ENCODE results near the gene TRIM34. TPM values are rescaled to one million over a fixed set of nuclear protein-coding genes. Genes with fewer than 3 reads are reported as not detected.
"Not testable (repeated sequence)": the region's sequence is repeated elsewhere in the genome, so short reads cannot be mapped to it uniquely, and the experiment has no call there.

The TRIM34 gene
- total RNA-seq, 1 experiment from 2014 or later: 3.6 TPM

DNA sequence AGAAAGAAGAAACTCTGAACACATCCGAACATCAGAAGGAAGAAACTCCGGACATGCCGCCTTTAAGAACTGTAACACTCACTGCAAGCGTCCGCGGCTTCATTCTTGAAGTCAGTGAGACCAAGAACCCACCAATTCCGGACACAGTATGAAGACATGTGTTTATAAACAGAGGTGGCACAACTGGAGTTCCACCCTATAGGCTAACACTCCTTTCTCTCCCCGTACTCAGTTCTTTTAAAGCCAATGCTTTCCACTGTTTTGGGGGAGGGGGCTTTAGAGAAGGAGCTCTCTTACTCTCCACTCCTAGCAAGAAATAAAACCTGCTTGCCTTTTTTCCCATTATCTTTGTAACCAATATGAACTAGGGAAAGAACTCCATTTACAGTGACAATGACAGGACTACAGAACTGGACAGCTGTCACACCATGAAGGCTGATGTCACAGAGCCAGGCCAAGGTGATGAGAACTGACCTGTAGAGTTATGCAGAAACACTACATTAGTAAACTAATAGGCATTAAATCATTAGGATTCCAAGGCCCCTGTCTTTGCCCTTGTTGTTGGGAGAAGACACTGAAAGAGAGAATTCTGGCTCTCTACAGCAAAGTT is 59.3 kb downstream of the TRIM34 start:
- no peak for DNase-seq (ENCODE audit: low read depth)

DNA sequence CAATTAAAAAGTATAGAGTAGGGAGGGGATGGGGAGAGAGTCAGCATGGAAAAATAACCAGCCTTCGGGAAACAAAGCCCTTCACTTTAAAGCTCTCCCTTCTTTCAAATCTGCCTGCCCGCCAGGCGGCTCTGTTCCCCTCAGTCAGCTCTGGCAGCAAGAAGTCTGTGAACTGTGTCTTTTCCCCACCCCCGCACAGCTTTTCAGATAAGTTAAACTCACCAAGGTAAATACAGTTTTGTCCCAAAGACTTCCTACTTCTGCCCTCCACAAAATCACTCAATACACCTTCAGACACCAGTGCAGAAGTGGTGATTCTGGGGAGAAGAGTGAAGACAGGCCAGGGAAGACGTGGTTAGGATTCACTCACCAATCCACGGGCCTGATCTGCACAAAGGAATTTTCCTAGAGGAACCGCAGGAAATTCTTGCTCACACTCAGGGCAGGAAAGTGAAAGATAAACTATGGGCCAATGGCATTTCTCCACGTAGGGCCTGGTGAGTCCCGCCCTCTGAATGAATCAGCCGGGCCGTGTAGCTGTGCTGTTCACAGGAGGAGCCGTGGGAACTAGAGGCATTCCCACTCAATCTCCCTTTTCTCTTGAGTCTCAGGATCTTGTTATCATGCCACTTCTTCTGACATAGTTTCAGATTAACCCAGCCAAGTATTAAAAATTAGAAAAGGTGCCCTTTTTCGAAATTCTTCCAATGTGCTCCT is 60.0 kb downstream of the TRIM34 start, which contains the start of gene TRIM5:
TRIM5 (minus strand) TSS at position 429 of the 717 bp plus-strand sequence. CDS start 4,897 bp downstream, outside the sequence.
- peak; percentile 97 for DNase-seq (ENCODE audit: low read depth)

DNA sequence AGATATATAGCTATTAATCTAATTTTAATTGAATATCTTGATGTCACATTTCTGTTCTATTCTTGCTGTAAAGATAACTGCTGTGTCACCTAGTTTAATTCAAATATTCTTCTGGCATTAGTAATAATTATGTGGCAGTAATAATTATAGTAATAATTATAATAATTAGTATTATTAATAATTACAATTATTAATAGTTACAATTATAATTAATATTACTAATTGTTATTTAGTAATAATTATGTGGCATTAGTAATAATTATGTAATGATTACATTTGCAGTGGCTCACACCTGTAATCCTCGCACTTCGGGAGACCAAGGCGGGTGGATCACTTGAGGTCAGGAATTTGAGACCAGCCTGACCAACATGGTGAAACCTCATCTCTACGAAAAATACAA is 61.6 kb downstream of the TRIM34 start:
- DNase-seq (ENCODE audit: low read depth): no peak

DNA sequence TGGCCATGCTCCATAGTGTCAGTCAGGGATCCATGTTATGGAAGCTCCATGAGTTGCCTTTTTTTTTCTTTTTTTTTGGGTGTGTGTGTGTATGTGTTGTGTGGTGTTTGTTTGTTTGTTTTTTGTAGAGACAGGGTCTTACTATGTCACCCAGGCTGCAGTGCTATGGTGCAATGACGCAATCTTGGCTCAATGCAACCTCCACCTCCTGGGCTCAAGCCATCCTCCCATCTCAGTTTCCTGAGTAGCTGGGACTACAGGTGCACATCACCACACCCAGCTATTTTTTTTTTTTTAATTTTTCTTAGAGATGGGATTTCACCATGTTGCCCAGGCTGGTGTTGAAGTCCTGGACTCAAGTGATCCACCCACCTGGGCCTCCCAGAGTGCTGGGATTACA is 63.7 kb downstream of the TRIM34 start:
- no peak for DNase-seq (ENCODE audit: low read depth)

DNA sequence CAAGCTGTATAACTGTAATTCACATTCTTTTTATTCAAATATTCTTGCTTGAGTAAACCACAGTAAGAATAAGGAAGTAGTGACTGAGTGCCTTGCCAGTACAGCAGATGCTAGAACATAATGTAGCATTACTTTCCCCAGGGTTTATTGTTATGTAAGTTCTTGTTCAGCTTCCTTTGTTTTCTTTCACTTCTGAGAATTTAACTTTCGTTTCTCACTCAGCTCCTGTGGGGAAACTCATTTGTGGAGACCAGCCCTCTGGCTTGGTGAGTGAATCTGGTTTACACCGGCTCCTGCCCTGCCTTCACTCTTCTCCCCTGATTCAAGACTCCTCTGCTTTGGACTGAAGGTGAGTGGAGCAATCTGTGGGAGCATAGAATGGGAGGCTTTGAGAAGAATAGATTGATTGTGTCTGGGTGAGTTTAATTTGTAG is 64.8 kb downstream of the TRIM34 start, which contains the start of gene TRIM22:
TRIM22 (plus strand) TSS at position 240 of the 433 bp plus-strand sequence. CDS start 6,443 bp downstream, outside the sequence.
- peak; percentile 66 for DNase-seq (ENCODE audit: low read depth)

DNA sequence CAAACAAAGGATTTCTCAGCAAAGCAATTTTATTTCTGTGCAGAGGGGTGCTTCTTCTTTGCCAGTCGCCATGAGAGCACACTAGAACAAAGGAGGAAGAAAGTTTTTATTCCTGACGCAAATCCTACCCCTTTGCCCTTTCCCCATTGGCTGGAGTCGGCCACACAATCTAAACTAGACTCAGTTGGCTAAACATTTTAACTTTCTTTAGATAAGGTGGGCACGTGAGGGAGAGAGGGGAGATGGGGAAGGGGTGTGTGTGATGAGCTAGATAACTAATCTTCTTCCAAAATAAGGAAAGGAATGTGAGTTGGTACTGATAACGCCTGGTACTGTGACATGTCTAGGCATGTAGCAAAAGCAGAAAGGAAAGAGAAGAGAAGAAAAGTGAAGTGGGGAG is 65.4 kb downstream of the TRIM34 start:
- DNase-seq (ENCODE audit: low read depth): peak; percentile 32

DNA sequence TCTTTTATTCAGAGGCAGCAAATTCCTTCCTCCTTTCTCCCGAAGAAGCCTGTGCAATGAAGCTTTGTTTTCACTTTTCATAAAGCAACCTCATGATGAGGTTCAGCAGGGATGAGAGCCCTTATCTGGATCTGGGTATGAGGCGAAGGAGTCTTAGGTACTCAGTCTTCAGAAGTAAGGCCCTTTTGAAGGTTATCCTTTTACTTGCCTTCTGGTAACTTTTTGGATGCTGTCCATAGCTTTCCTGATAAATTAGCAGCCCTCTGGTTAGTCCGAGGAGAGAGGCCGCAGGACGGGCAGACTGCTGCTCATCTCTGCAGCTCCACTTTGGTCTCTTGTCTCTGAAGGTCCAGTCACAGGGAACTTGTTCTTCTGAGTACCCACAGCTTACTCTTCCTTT is 65.9 kb downstream of the TRIM34 start:
- DNase-seq (ENCODE audit: low read depth): no peak

DNA sequence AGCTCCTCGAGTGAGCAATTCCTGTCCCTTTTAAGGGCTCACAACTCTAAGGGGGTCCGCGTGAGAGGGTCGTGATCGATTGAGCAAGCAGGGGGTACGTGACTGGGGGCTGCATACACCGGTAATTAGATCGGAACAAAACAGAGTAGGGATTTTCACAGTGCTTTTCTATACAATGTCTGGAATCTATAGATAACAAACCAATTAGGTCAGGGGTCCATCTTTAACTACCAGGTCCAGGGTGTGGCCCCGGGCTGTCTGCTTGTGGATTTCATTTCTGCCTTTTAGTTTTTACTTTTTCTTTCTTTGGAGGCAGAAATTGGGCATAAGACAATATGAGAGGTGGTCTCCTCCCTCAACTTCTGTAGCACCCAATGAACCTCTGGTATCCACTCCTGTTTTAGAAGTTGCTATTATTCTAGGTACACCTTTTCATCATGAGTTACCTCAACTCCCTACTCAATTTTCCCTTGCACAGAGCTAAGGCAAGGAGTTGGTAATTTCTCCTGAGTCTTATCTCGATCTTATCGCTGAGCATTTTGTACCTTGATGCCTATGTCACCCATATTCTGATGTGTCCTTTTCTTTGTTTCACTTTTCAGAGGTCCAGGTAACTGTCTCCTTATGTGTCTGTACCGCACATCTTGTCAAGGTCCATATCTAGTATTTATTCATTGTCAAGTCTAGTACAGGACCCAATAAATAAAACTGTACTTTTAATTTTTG is 66.6 kb downstream of the TRIM34 start:
- DNase-seq (ENCODE audit: low read depth): not testable (repeated sequence)

DNA sequence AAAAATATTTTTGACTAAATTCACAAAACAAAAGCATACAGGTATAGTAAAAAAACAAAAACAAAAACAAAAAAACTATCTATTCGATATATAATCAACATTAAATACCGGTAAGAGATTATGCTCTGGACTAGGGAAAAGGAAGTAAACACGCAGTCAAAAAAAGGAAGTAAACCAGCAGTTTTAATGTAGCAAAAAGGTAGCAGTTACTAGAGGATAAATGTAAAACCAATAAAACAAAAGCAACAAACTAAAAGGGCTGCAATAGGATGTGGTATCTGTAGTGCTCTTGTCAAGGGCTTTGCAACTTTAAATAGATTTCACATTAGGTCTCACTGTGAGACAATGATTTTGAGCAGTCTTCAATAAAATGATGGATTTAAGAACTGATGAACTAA is 67.2 kb downstream of the TRIM34 start:
- no peak for DNase-seq (ENCODE audit: low read depth)

Other genes with a start within 250 kb of the TRIM34 start
- not detected in 2 replicates for gene OR51M1, start 241.2 kb upstream of the TRIM34 start, total RNA-seq (2014; rRNA removed; shearing (Covaris generic))
- gene OR51Q1, start 202.9 kb upstream of the TRIM34 start, total RNA-seq (2014; rRNA removed; shearing (Covaris generic)): not detected in 2 replicates
- gene OR51I1, start 183.5 kb upstream of the TRIM34 start, total RNA-seq (2014; rRNA removed; shearing (Covaris generic)): 2.9 and 3.1 TPM in 2 replicates
- gene OR51I2, start 175.7 kb upstream of the TRIM34 start, total RNA-seq (2014; rRNA removed; shearing (Covaris generic)): 0.03 TPM in 1 of 2 replicates, not detected in the other
- not detected in 2 replicates for gene OR52D1, start 136.3 kb upstream of the TRIM34 start, total RNA-seq (2014; rRNA removed; shearing (Covaris generic))
- gene UBQLN3, start 115.0 kb upstream of the TRIM34 start, total RNA-seq (2014; rRNA removed; shearing (Covaris generic)): not detected in 2 replicates
- gene UBQLNL, start 108.3 kb upstream of the TRIM34 start, total RNA-seq (2014; rRNA removed; shearing (Covaris generic)): 0.07 TPM in 1 of 2 replicates, not detected in the other
- not detected in 2 replicates for gene OR52H1, start 76.5 kb upstream of the TRIM34 start, total RNA-seq (2014; rRNA removed; shearing (Covaris generic))
- not detected in 2 replicates for gene OR52B6, start 44.1 kb upstream of the TRIM34 start, total RNA-seq (2014; rRNA removed; shearing (Covaris generic))
- gene TRIM6, start 28.4 kb upstream of the TRIM34 start, total RNA-seq (2014; rRNA removed; shearing (Covaris generic)): 3.6 and 4.8 TPM in 2 replicates
- gene TRIM5, start 60.1 kb downstream of the TRIM34 start, total RNA-seq (2014; rRNA removed; shearing (Covaris generic)): 22.5 and 29.2 TPM in 2 replicates
- 12.3 and 18.4 TPM in 2 replicates for gene TRIM22, start 64.8 kb downstream of the TRIM34 start, total RNA-seq (2014; rRNA removed; shearing (Covaris generic))
- not detected in 2 replicates for gene OR56B1, start 111.4 kb downstream of the TRIM34 start, total RNA-seq (2014; rRNA removed; shearing (Covaris generic))
- not detected in 2 replicates for gene OR52N4, start 129.2 kb downstream of the TRIM34 start, total RNA-seq (2014; rRNA removed; shearing (Covaris generic))
- gene OR52N5, start 158.4 kb downstream of the TRIM34 start, total RNA-seq (2014; rRNA removed; shearing (Covaris generic)): not detected in 2 replicates
- not detected in 2 replicates for gene OR52N1, start 166.3 kb downstream of the TRIM34 start, total RNA-seq (2014; rRNA removed; shearing (Covaris generic))
- not detected in 2 replicates for gene OR52N2, start 183.9 kb downstream of the TRIM34 start, total RNA-seq (2014; rRNA removed; shearing (Covaris generic))
- not detected in 2 replicates for gene OR52E6, start 216.9 kb downstream of the TRIM34 start, total RNA-seq (2014; rRNA removed; shearing (Covaris generic))
- not detected in 2 replicates for gene OR52E8, start 232.7 kb downstream of the TRIM34 start, total RNA-seq (2014; rRNA removed; shearing (Covaris generic))

Data from HT1080 (cell line).